ENCODE measurements around the gene KCMF1. TPM values are rescaled to one million over a fixed set of nuclear protein-coding genes. Genes with fewer than 3 reads are reported as not detected.

Gene KCMF1
- polyA plus RNA-seq, 1 donor (not counting 4 experiments of a cell fraction or from before 2014, with no cell fraction given), result 111 TPM

- H2AFZ ChIP-seq (ENCODE audit: control insufficient read depth, low read length), result no peak overlapping the region
- FAIRE-seq (no peak), DNase-seq (ENCODE audit: low read depth, low spot score) (no peak)
- peaks cover 36% of the 10 kb centered on the region for H4K20me1 ChIP-seq (ENCODE audit: control insufficient read depth, extremely low read depth, insufficient read depth, low read length)
- dilution Hi-C loops (cut with MboI; ENCODE audit: extremely low pct_ligation_motif_present, low sequenced_read_pairs), result no loop called here
- H3K27ac ChIP-seq (ENCODE audit: control insufficient read depth, insufficient read depth, low read length), result no peak overlapping the region
- no peaks in the 10 kb centered on the region for H3K27me3 ChIP-seq (ENCODE audit: control insufficient read depth, extremely low read depth, insufficient read depth, low read length)
- peaks cover 4% of the 10 kb centered on the region for H3K9me1 ChIP-seq (ENCODE audit: control insufficient read depth, extremely low read depth, insufficient read depth, low read length)
- H3K4me2 ChIP-seq (ENCODE audit: control insufficient read depth, extremely low read depth, insufficient read depth, low read depth, low read length), result no peak overlapping the region
- no peak for TF ChIP-seq CTCF (optimal IDR thresholded peaks at IDR 0.05 in 1 of 3, IDR thresholded peaks at IDR 0.05 in 1 of 3, conservative IDR thresholded peaks at IDR 0.05 in 1 of 3; ENCODE audit: extremely low read depth in 1 of 3, insufficient read depth in 2 of 3, low read length in 3 of 3)
- no peak for TF ChIP-seq EZH2 (IDR thresholded peaks at IDR 0.05; ENCODE audit: low read length)
- H3K79me2 ChIP-seq (ENCODE audit: control insufficient read depth, insufficient read depth, low read length), result peaks cover 97% of the 10 kb centered on the region
- H3K9me3 ChIP-seq (ENCODE audit: control insufficient read depth, low read depth, low read length), result no peaks in the 10 kb centered on the region
- no peaks in the 10 kb centered on the region for H3K36me3 ChIP-seq (ENCODE audit: control insufficient read depth in 2 of 2, extremely low read depth in 1 of 2, insufficient read depth in 2 of 2, low read length in 2 of 2)
- no peak overlapping the region for H3K9ac ChIP-seq (ENCODE audit: control insufficient read depth, extremely low read depth, insufficient read depth, low read length)
- peaks cover 19% of the 10 kb centered on the region for H3K4me1 ChIP-seq (ENCODE audit: control insufficient read depth, extremely low read depth, insufficient read depth, low read length)
- no peak overlapping the region for H3K4me3 ChIP-seq (ENCODE audit: control insufficient read depth in 2 of 3, extremely low read depth in 1 of 3, insufficient read depth in 2 of 3, low read depth in 1 of 3, low read length in 3 of 3)
Measured at GRCh38 chr2:84989927-84990326, 19.0 kb downstream of the KCMF1 start.

- DNase-seq (ENCODE audit: low read depth, low spot score) (peak; percentile 66), FAIRE-seq (peak; percentile 46)
- Histone ChIP-seq H3K4me3 (ENCODE audit: control insufficient read depth in 2 of 3, extremely low read depth in 1 of 3, insufficient read depth in 2 of 3, low read depth in 1 of 3, low read length in 3 of 3) (no peak overlapping the region), H3K36me3 (ENCODE audit: control insufficient read depth in 2 of 2, extremely low read depth in 1 of 2, insufficient read depth in 2 of 2, low read length in 2 of 2) (no peaks in the 10 kb centered on the region), H4K20me1 (ENCODE audit: control insufficient read depth, extremely low read depth, insufficient read depth, low read length) (peaks cover 34% of the 10 kb centered on the region), H3K9ac (ENCODE audit: control insufficient read depth, extremely low read depth, insufficient read depth, low read length) (no peak overlapping the region), H3K9me1 (ENCODE audit: control insufficient read depth, extremely low read depth, insufficient read depth, low read length) (peaks cover 4% of the 10 kb centered on the region), H2AFZ (ENCODE audit: control insufficient read depth, low read length) (no peak overlapping the region), H3K27me3 (ENCODE audit: control insufficient read depth, extremely low read depth, insufficient read depth, low read length) (no peaks in the 10 kb centered on the region), H3K4me2 (ENCODE audit: control insufficient read depth, extremely low read depth, insufficient read depth, low read depth, low read length) (peak overlapping the region; percentile 52), H3K27ac (ENCODE audit: control insufficient read depth, insufficient read depth, low read length) (peak overlapping the region; percentile 25), H3K79me2 (ENCODE audit: control insufficient read depth, insufficient read depth, low read length) (peaks cover 96% of the 10 kb centered on the region), H3K4me1 (ENCODE audit: control insufficient read depth, extremely low read depth, insufficient read depth, low read length) (peaks cover 19% of the 10 kb centered on the region), H3K9me3 (ENCODE audit: control insufficient read depth, low read depth, low read length) (no peaks in the 10 kb centered on the region)
- dilution Hi-C loops (cut with MboI; ENCODE audit: extremely low pct_ligation_motif_present, low sequenced_read_pairs), result no loop called here
- TF ChIP-seq CTCF (optimal IDR thresholded peaks at IDR 0.05 in 1 of 3, IDR thresholded peaks at IDR 0.05 in 1 of 3, conservative IDR thresholded peaks at IDR 0.05 in 1 of 3; ENCODE audit: extremely low read depth in 1 of 3, insufficient read depth in 2 of 3, low read length in 3 of 3) (no peak), EZH2 (IDR thresholded peaks at IDR 0.05; ENCODE audit: low read length) (no peak)
Measured at GRCh38 chr2:84991404-84992160, 20.6 kb downstream of the KCMF1 start.
